NCI-H146 (cell line): ENCODE results near the gene SPRY1.

Source experiments
- DNase-seq: peaks from one replicate; lab custom pipeline; 2025; lab: John Stamatoyannopoulos, UW

Gene SPRY1

DNA sequence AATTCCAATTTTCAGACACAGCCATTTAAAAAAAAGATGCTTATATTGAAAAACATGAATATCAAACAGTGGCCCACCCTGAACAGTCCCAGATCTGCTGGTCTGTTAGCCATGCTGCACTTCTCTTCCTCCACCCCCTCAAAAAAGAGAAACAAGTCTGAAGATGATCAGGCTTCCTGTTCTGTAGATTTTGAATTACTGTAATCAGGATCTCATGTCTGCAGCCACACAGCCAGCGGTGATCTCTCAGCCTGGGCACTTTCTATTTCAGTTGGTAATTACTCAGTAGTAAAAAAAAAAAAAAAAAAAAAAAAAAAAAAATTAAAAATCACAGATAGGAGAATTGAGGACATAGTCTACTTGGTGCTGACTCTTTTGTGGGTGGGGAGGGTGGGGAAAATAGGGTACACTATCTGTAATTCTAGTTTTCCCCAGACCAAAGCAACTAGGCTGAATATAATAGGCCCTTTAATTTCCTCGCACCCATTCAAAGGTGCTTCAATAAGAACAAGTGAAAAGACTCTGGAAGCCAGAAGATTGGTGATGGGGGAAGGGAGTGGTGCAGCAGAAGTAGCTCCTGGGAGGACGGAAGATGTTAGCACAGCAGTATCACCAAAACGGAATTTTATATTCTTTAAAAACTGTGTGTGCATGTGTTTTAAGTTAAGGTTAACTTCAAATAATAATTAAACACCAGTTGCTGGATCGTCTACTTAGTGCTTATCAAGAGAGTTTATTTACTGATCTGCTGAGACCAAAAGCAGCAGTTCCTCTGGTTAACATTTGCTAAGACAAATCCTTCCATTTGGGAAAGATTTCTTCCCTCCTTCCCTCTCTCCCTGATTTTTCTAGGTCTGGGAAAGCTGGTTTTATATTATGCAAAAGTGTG, 47.0 kb downstream of the SPRY1 start:
- no peak for DNase-seq

DNA sequence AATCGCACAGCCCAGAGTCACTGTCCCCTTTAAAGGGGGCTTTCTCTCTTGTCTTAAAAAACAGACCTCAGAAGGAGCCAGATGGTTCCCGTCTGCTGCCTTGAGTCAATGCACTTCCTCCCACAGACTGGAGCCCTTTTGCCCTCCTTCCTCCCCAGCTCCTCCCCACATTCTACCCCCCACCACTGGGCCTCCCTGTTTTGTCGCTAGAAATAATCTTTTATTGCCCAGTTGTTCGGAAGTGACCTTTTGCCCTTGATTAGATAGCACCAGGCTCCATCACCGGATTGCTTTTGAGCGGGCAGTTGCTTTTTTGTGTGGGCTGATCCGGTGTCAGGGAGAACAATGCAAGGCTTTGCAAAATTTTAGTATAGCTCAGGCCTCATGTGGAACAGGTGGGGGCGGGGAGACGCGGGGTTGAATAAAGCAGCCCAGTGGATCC, 47.7 kb downstream of the SPRY1 start:
- peak; percentile 72 for DNase-seq

DNA sequence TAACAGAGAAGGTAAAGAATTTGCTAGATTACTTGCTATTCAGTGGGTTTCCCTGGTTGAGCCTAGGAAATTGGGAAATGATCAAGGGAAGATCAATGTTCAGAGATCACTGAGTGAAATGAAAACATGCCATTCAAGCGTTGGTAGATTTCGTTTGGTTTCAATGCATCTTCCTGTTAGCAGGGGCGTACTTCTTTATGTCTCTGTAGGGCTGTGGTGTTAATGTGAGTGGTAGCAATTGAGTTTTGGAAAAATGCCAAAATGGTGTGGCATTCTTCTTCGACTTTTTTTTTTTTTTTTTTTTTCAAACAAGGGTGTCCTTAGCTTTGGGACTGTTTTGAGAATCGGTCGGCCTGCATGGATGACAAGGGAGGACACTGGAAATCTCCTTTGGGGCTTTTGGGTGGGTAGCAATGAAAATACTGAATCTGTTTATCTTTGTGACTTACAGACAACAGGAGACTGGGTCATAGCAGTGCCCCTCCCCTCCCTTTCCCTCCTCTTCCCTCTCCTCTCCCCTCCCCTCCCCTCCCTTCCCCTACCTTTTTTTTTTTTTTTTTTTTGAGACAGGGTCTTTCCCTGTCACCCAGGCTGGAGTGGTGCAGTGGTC, 50.4 kb downstream of the SPRY1 start:
- DNase-seq, result peak; percentile 65

DNA sequence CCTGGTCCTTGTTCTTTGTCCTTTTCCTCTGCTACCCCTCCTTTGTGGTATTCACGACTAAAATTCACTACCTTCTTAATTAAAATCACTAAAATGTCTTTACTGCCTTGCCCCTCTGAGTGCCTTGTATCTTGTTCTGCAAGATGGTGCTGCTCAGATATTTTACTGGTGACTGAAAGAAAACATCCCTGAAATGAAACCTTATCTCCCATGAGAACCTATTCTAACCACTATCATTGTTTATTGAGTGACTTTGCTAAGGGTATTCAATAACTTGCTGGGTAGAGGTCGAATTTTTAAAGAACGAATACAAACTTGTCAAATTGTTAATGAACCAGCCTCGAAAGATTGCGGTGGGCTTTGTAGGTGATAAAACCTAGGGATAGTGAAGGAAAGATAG, 52.8 kb downstream of the SPRY1 start:
- no peak for DNase-seq

DNA sequence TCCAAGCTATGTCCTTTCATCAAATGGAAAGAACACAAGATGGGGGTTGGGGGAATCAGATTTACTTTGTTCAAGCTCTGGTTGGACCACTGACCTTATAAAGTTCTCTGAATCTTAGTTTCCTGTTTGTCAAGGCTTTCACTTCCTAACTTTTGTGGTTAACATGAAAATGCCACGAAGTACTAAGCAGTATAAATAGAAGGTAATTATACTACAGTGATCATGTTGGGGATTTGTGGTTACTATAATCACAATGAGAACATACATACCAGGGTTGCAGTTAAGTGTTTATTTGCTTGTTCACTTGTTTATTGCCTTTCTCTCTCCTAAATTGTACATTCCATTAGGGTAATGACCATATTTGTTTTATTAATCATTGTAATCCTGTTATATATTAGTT, 53.2 kb downstream of the SPRY1 start:
- no peak for DNase-seq

DNA sequence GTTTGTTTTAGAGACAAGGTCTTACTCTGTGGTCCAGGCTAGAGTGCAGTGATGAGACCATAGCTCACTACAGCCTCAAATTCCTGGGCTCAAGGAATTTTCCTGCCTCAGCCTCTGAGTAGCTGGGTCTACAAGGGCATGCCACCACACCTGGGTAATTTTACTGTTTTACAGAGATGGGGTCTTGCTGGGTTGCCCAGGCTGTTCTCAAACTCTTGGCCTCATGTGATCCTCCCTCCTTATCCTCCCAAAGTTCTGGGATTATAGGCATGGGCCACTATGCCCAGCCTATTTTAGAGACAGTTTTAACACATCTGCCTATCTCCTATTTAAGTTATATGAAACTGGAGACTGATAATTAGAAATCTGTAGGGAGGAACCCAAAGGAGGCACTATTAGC, 53.8 kb downstream of the SPRY1 start:
- no peak for DNase-seq

DNA sequence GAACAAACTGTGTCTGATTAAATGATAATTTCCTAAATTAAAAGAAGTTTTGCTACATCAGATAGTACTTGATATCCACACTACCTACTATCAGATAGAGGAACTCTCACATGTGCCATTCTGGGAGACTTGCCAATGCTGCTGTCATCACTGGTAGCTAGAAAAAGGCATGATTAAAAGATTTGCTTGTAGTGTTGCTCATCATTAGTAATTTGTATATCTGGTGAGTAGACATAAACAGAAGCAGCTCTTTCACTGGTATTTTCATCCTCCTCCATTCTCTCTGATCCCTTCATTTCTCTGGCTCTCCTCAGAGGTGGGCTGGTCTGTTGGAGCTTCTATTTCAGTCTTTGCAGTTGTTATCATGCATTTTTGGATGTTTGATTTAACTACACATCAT, 56.0 kb downstream of the SPRY1 start:
- no peak for DNase-seq

DNA sequence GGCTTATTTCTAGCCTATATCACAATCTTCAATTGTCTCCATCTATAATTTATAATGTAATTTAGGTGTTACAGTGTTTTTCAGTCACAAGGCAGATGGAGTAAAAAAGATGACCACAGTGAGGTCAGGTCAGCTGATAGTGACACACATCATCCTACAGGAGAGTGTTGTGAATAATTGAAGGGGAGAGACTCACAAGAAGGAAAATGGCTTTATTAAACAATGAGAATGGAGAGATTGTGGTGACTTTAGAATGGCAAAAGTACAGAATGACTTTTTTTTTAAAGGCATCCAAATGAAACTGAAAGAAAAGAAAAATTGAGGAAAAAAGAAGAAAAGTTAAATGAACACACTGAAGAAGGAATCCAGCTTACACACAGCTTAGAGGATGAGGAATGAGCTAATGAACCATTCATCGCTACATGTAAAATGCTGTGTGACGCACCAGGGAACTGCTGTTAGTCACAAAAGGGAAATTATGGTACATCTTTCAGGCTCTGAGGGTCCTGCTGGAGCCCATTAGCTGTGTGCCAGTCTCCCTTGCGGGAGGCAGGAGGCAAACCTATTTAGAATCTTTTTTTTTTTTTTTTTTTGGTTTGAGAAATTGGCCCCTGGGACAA, 56.6 kb downstream of the SPRY1 start:
- no peak for DNase-seq
